GM11168 (cell line): ENCODE measurements around the gene EIF3A.
"Not testable (repeated sequence)": the region's sequence is repeated elsewhere in the genome, so short reads cannot be mapped to it uniquely, and the experiment has no call there.

ENCODE experiments used
- in situ Hi-C: fragments of 300-500 bp; cut with MboI; formaldehyde crosslinking; loops from one replicate; pipeline ENCODE4 v1.12.0; 2022; ENCODE audit warnings: low sequenced_read_pairs; ENCODE audit not compliant: unreplicated experiment

Gene EIF3A, protein sequence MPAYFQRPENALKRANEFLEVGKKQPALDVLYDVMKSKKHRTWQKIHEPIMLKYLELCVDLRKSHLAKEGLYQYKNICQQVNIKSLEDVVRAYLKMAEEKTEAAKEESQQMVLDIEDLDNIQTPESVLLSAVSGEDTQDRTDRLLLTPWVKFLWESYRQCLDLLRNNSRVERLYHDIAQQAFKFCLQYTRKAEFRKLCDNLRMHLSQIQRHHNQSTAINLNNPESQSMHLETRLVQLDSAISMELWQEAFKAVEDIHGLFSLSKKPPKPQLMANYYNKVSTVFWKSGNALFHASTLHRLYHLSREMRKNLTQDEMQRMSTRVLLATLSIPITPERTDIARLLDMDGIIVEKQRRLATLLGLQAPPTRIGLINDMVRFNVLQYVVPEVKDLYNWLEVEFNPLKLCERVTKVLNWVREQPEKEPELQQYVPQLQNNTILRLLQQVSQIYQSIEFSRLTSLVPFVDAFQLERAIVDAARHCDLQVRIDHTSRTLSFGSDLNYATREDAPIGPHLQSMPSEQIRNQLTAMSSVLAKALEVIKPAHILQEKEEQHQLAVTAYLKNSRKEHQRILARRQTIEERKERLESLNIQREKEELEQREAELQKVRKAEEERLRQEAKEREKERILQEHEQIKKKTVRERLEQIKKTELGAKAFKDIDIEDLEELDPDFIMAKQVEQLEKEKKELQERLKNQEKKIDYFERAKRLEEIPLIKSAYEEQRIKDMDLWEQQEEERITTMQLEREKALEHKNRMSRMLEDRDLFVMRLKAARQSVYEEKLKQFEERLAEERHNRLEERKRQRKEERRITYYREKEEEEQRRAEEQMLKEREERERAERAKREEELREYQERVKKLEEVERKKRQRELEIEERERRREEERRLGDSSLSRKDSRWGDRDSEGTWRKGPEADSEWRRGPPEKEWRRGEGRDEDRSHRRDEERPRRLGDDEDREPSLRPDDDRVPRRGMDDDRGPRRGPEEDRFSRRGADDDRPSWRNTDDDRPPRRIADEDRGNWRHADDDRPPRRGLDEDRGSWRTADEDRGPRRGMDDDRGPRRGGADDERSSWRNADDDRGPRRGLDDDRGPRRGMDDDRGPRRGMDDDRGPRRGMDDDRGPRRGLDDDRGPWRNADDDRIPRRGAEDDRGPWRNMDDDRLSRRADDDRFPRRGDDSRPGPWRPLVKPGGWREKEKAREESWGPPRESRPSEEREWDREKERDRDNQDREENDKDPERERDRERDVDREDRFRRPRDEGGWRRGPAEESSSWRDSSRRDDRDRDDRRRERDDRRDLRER (N-terminal part only)

GRCh38 chr10:119080521-119081259 lies at the start of gene EIF3A:
TSS of gene EIF3A (minus strand) at chr10:119080817. CDS start at chr10:119080676, 141 bp downstream.
- in situ Hi-C loops: no loop called here

DNA sequence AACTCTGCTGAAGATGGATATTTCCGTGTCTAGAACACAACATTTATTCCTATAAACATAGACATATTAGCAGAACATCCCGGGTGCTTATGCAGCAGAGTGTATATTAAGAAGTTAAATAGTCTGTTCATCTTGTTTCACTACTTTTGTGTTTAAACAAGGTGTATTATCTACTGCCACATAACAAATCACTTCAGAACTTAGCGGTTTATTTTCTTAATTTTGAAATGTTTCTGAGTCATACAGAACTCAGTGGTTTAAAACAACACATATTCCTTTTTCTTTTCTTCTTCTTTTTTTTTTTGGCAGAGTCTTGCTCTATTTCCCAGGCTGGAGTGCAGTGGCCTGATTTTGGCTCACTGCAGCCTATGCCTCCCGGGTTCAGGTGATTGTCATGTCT lies 49.1 kb upstream of the EIF3A start:
- in situ Hi-C loops: no loop called here

GRCh38 chr10:119125942-119126341 lies 45.3 kb upstream of the EIF3A start:
- in situ Hi-C loops: no loop called here

- in situ Hi-C loops: no loop called here
Observed at GRCh38 chr10:119120875-119121274, 40.3 kb upstream of the EIF3A start.

DNA sequence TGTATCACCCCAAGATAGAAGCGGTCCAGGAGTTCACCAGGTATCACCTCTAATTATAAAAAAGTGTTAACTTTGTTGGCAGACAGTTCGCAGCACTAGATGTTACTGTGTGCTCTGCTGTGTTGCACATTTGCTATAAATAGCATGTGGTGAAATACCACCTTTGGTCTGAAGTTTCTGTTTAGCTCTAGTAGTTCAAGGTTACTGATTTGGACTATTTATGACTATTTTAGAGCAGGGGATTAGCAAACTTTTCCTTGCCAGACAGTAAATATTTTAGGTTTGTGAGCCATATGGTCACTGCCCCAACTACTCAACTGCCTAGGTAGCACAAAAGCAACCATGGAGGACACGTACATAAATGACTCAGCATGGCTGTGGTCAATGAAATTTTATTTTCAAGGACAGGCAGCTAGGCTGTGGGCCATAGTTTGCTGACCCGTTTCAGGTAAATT lies 39.8 kb upstream of the EIF3A start:
- in situ Hi-C loops: no loop called here

DNA sequence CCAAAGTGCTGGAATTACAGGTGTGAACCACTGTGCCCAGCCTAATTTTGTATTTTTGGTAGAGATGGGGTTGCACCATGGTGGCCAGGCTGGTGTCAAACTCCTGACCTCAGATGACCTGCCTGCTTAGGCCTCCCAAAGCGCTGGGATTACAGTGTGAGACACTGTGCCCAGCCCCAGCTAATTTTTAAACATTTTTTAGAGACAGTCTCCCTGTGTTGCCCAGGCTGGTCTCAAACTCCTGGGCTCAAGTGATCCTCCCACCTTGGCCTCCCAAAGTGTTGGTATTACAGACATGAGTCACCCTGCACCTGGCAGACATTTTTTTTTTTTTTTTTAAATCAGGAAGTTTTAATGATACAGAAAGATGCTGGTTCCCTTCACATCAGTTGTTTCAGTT lies 38.8 kb upstream of the EIF3A start:
- in situ Hi-C loops: no loop called here

DNA sequence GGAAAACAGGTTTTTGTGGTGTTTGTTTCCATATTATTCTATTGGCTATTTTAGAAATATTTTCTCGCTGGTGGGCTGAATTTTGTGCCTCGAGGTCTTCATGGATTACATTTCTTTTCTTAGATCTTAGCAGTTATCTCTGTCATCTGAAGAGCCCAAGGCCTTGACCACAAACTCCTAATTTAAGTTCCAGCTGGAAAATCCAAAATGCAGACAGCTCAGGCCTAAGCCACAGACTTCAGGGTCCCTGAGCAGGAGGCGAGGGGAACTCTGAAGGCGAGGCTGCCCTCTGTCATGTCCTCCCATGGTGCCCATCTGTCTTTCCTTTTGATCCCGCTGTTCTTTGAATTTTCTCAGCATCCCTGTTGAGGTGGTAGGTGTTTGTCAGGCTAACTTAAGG lies 37.6 kb upstream of the EIF3A start:
- in situ Hi-C loops: no loop called here

DNA sequence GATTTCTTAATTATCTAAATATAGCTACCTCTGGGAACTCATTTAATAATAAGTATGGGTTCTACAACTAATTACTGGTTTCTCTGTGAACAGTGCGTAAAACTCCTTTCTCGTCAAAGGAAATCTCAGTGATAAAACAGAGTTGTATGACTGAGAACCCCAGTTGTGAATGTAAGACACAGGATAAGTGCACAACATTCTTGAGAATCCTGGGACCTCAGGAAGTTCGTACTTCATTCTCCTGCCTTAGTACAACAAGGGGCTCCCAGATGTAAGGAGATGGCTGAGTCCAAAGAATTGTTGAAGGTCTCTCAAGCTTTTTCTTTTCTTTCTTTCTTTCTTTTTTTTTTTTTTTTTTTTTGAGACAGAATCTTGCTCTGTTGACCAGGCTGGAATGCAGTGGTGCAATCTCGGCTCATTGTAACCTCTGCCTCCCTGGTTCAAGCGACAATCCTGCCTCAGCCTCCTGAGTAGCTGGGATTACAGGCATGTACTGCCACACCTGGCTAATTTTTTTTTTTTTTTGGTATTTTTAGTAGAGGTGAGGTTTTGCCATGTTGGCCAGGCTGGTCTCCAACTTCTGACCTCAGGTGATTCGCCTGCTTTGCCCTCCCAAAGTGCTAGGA lies 35.8 kb upstream of the EIF3A start:
- in situ Hi-C loops: no loop called here

DNA sequence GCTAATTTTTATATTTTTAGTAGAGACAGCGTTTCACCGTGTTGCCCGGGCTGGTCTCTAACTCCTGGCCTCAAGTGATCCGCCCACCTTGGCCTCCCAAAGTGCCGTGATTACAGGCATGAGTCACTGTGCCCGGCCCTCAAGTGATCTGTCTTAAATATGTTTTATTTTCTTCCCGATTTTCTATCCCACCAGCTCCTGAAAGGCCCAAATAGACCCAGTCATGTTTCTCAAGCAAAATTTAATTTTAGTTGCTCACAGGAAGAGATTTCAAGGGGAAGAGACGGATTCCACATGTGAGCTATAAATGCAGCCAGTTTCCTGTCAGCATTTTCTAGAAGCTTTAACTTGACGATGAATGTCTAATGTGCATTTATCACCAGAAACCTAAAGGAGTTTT lies 35.3 kb upstream of the EIF3A start:
- in situ Hi-C loops: no loop called here

DNA sequence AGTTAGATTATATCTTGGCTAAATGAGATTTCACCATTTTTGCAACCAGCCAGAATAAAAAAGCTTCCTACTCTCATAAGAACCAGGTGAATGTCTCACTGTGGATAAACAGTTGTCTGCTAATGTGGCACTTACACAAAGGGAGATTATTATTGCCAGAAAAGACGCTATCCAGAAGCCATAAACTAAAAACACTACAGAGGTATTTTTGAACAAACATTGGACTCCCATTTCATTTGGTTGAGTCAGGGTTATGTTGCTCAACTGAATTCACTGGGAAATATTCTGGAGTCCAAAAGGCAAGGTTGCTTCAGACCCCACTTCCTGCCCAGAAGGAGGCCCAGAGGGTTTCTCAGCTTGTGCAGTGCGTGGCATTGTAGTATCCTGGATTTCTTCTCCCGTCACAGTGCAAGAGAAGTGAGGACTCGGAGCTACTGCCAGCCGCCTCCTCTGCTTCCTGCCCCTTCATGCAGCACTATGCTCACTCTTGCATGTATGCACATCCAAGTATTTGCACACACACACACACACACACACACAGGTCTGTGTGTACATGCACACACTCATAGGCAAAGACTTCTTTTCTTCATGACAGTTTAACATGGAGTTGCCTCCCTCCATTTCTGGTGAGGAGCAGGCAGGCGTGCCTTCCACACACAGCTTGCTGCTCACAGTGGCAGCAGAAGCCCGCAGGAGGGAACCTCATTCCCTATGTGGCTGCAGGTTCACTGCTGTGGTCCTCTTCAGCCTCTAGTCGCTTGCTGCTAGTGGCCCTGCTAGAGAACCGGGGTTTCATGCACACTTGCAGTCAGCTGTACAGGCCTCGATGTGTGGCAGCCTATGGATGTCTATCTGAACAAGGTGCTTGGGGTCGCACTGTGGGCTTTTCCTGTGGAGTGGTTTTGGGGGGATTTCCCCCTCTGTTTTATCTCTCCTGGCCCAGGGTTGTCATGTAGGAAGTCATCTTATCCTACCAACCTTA lies 33.4 kb upstream of the EIF3A start:
- in situ Hi-C loops: no loop called here

DNA sequence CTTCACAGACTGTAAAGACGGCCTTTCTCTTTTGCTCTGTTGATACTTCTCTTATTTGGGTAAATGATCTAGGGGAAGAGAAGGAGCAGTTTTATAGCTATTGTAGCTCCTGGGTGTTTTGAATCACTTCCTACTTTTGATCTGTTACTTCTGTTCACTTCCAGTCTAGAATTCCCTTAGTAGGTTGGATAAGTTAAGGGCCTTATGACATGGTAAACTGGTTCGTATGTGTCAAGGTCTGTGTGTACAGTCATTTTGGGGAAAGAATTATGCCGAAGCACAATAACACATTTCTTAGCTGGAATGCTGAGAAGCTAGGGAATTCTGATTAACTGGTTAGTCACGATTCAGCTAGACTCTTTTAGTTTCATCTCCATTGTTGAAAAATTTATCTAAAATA lies 31.4 kb upstream of the EIF3A start:
- in situ Hi-C loops: no loop called here

GRCh38 chr10:119107771-119108170 lies 27.2 kb upstream of the EIF3A start:
- in situ Hi-C loops: not testable (repeated sequence)

- in situ Hi-C loops: not testable (repeated sequence)
Observed at GRCh38 chr10:119107106-119107505, 26.5 kb upstream of the EIF3A start.

GRCh38 chr10:119105899-119106298 lies 25.3 kb upstream of the EIF3A start:
- in situ Hi-C loops: not testable (repeated sequence)

DNA sequence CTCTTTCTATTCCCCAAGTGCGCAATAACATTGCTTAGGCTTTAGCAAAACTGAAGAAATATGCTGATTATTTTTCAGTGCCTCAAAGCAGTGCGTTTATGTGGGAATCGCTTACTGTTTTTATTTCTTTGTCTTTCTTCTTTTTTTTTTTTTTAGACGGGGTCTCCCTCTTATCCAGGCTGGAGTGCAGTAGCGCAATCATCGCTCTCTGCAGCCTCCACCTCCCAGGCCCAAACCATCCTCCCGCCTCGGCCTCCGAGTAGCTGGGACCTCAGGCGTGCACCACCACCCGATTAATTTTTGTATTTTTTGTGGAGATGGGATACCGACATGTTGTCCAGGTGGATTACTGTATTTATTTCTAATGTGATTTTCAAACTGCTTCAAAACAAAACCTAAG lies 24.5 kb upstream of the EIF3A start:
- in situ Hi-C loops: no loop called here

DNA sequence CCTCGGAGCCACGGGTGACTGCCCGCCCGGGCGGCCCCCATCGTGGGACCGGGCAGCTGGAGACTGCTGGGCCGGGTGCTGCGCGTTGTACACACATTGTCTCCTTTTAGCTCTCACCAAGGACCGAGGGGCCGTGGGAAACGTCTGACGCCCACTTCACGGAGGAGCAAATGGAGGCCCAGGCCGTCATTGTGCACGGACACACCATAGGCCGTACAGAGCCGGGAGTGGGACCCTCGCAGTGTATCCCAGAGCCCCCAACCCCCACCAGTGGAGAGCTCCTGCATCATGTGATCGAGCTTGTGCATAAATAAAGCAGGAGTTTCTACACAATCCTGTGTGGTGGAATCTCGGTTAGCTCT lies 24.0 kb upstream of the EIF3A start:
- in situ Hi-C loops: no loop called here

DNA sequence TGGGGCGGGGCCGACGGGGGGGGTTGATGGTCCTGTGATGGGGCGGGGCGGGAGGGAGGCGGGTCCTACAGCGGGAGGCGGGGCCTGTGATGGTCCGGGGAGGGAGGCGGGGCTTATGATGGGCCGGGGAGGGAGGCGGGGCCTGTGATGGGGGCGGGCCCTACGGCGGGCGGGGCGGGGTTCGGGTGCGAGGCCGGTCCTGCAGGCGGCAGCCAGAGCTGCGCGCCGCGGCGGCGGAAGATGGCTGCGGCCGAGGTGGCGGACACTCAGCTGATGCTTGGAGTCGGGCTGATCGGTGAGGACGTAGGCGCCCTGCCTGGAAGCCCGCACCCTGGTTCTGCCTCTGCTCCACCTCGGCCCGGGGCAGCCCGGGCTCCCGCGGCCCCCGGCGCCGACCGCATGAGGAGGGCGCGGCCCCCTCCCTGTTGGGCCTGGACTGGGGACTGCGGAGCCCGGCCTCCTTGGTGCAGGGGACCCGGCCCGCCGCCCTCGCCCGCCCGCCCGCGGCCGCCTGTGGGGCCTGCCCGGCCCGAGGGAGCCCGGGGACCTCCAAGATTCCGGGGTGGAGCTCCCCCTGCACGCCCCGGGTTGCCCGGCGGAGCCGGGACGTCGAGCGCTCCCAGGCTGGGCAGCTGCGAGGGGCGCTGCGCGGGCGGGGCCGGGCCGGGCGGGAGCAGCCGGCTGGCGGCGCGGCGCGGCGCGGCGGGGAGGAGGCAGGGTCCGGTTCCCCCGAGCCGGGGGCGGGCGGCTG lies 23.5 kb upstream of the EIF3A start, which contains the start of gene DENND10:
TSS of gene DENND10 (plus strand) at position 211 of the 751 bp plus-strand sequence. CDS start at position 241, 30 bp downstream.
- in situ Hi-C loops: no loop called here
